GM18870 (cell line): ENCODE data around the gene ITGA11.

ENCODE experiments used
- ATAC-seq: cut with Tn5 transposase; IDR thresholded peaks from one replicate; pipeline ENCODE4 v1.9.1; 2021; ENCODE audit warnings: moderate library complexity; ENCODE audit not compliant: unreplicated experiment

Gene ITGA11

GRCh38 chr15:68316061-68316804 is 115.7 kb downstream of the ITGA11 start:
- ATAC-seq: no peak

GRCh38 chr15:68315495-68316031 is 116.4 kb downstream of the ITGA11 start:
- ATAC-seq: no peak

- no peak for ATAC-seq
Measured at GRCh38 chr15:68315035-68315434, 116.9 kb downstream of the ITGA11 start.

- ATAC-seq: no peak
Measured at GRCh38 chr15:68314563-68314962, 117.4 kb downstream of the ITGA11 start.

GRCh38 chr15:68313501-68314410 is 118.2 kb downstream of the ITGA11 start:
- no peak for ATAC-seq

- ATAC-seq: no peak
Measured at GRCh38 chr15:68312701-68313204, 119.2 kb downstream of the ITGA11 start.

- ATAC-seq: no peak
Measured at GRCh38 chr15:68311859-68312557, 120.0 kb downstream of the ITGA11 start.

GRCh38 chr15:68311464-68311835 is 120.5 kb downstream of the ITGA11 start:
- no peak for ATAC-seq

- ATAC-seq: no peak
Measured at GRCh38 chr15:68310804-68311463, 121.0 kb downstream of the ITGA11 start.

GRCh38 chr15:68310178-68310803 is 121.7 kb downstream of the ITGA11 start:
- no peak for ATAC-seq

- no peak for ATAC-seq
Measured at GRCh38 chr15:68309024-68309423, 122.9 kb downstream of the ITGA11 start.

GRCh38 chr15:68307131-68307928 is 124.6 kb downstream of the ITGA11 start:
- no peak for ATAC-seq

- no peak for ATAC-seq
Measured at GRCh38 chr15:68305420-68305871, 126.5 kb downstream of the ITGA11 start.

GRCh38 chr15:68304589-68305337 is 127.2 kb downstream of the ITGA11 start:
- ATAC-seq: no peak

GRCh38 chr15:68303560-68304436 is 128.2 kb downstream of the ITGA11 start:
- no peak for ATAC-seq

GRCh38 chr15:68303134-68303533 is 128.8 kb downstream of the ITGA11 start:
- no peak for ATAC-seq

- ATAC-seq: no peak
Measured at GRCh38 chr15:68302729-68303128, 129.2 kb downstream of the ITGA11 start.
